T follicular helper cell (primary cell): ENCODE measurements around the gene P3H3.
A peak's percentile ranks its signal among the peaks of the same experiment; 100 is the strongest.

Experiments used
- DNase-seq: peaks from one replicate; pipeline ENCODE4 v3.0.0-alpha.2; 2020; ENCODE audit warnings: low read depth

P3H3 gene

GRCh38 chr12:6796576-6796975 is 31.6 kb upstream of the P3H3 start:
- DNase-seq = no peak

GRCh38 chr12:6799147-6799546 is 29.1 kb upstream of the P3H3 start:
- no peak for DNase-seq

- DNase-seq = no peak
These were observed 21.0 kb upstream of the P3H3 start for GRCh38 chr12:6807170-6807569.

GRCh38 chr12:6809056-6809455 is 19.2 kb upstream of the P3H3 start:
- no peak for DNase-seq

GRCh38 chr12:6810758-6811157 is 17.4 kb upstream of the P3H3 start:
- no peak for DNase-seq

GRCh38 chr12:6813363-6813762 is 14.8 kb upstream of the P3H3 start:
- DNase-seq = no peak

GRCh38 chr12:6816598-6816997 is 11.6 kb upstream of the P3H3 start:
- no peak for DNase-seq

GRCh38 chr12:6817098-6817497 is 11.1 kb upstream of the P3H3 start:
- DNase-seq = no peak

GRCh38 chr12:6817662-6818157 is 10.5 kb upstream of the P3H3 start:
- no peak for DNase-seq

GRCh38 chr12:6818222-6818621 is 10.0 kb upstream of the P3H3 start:
- no peak for DNase-seq

GRCh38 chr12:6818645-6819044 is 9.6 kb upstream of the P3H3 start:
- no peak for DNase-seq

GRCh38 chr12:6819106-6820030 is 8.8 kb upstream of the P3H3 start:
- no peak for DNase-seq

- no peak for DNase-seq
These were observed 8.0 kb upstream of the P3H3 start for GRCh38 chr12:6820166-6820565.

- no peak for DNase-seq
These were observed 6.4 kb upstream of the P3H3 start, which contains the start of gene GPR162 for GRCh38 chr12:6821591-6822425. GPR162 (plus strand) TSS chr12:6821821; CDS start chr12:6823899, 2,078 bp downstream.

GRCh38 chr12:6822426-6823135 is 5.6 kb upstream of the P3H3 start:
- DNase-seq = no peak

GRCh38 chr12:6823182-6824084 is 4.8 kb upstream of the P3H3 start:
- DNase-seq = no peak

GRCh38 chr12:6824085-6824775 is 4.0 kb upstream of the P3H3 start:
- DNase-seq = no peak

GRCh38 chr12:6824901-6825381 is 3.3 kb upstream of the P3H3 start:
- DNase-seq = no peak

GRCh38 chr12:6825398-6826124 is 2.6 kb upstream of the P3H3 start:
- DNase-seq = peak; percentile 70
